Effector memory CD4-positive, alpha-beta T cell (primary cell): ENCODE data around the gene HECTD2.

Experiments
- DNase-seq, 3 donors: peaks; one replicate each; pipeline ENCODE4 v3.0.0-alpha.2; 2020
- H3K27ac ChIP-seq: 2 replicates; pipeline ENCODE4 v1.7.0; 2013; ENCODE audit warnings: mild to moderate bottlenecking, low read length, moderate library complexity; ENCODE audit not compliant: insufficient read depth, poor library complexity, severe bottlenecking
- H3K27me3 ChIP-seq: replicated peaks from 2 replicates; pipeline ENCODE4 v1.7.0; 2013; ENCODE audit warnings: mild to moderate bottlenecking, low read length; ENCODE audit not compliant: insufficient read depth, control insufficient read depth, poor library complexity, severe bottlenecking
- H3K36me3 ChIP-seq: 2 replicates; pipeline ENCODE4 v1.7.0; 2013; ENCODE audit warnings: mild to moderate bottlenecking, low read length, moderate library complexity; ENCODE audit not compliant: control insufficient read depth, insufficient read depth
- H3K4me1 ChIP-seq: 2 replicates; pipeline ENCODE4 v1.7.0; 2013; ENCODE audit warnings: low read length, mild to moderate bottlenecking; ENCODE audit not compliant: control insufficient read depth, insufficient read depth, poor library complexity, severe bottlenecking
- H3K4me3 ChIP-seq: 2 replicates; pipeline ENCODE4 v1.7.0; 2013; ENCODE audit warnings: low read length, low read depth, mild to moderate bottlenecking; ENCODE audit not compliant: insufficient read depth, poor library complexity, severe bottlenecking
- H3K9me3 ChIP-seq: 2 replicates; pipeline ENCODE4 v1.7.0; 2013; ENCODE audit warnings: mild to moderate bottlenecking, low read length, moderate library complexity; ENCODE audit not compliant: control insufficient read depth

The HECTD2 gene

GRCh38 chr10:91496016-91496415 is 85.9 kb downstream of the HECTD2 start:
- H3K4me3 ChIP-seq = no peak overlapping the region

GRCh38 chr10:91511549-91512330 is 101.6 kb downstream of the HECTD2 start:
- no peak for DNase-seq
- no peaks in the 10 kb centered on the region for H3K4me1 ChIP-seq
- H3K27me3 ChIP-seq = no peaks in the 10 kb centered on the region
- no peak overlapping the region for H3K27ac ChIP-seq
- H3K9me3 ChIP-seq = no peaks in the 10 kb centered on the region
- no peaks in the 10 kb centered on the region for H3K36me3 ChIP-seq
- no peak overlapping the region for H3K4me3 ChIP-seq

More at GRCh38 chr10:91496016-91496415, 85.9 kb downstream of the HECTD2 start:
- no peak overlapping the region for H3K27ac ChIP-seq
- no peaks in the 10 kb centered on the region for H3K9me3 ChIP-seq
- H3K4me1 ChIP-seq = no peaks in the 10 kb centered on the region
- H3K36me3 ChIP-seq = no peaks in the 10 kb centered on the region
- no peak for DNase-seq
- no peaks in the 10 kb centered on the region for H3K27me3 ChIP-seq

- Histone ChIP-seq H3K27me3 (no peaks in the 10 kb centered on the region), H3K4me1 (no peaks in the 10 kb centered on the region), H3K9me3 (no peaks in the 10 kb centered on the region), H3K36me3 (no peaks in the 10 kb centered on the region), H3K4me3 (no peak overlapping the region), H3K27ac (no peak overlapping the region)
- no peak for DNase-seq
Measured at GRCh38 chr10:91512458-91512857, 102.3 kb downstream of the HECTD2 start.

GRCh38 chr10:91513598-91514424 is 103.7 kb downstream of the HECTD2 start:
- H3K4me3 ChIP-seq = no peak overlapping the region
- no peaks in the 10 kb centered on the region for H3K9me3 ChIP-seq
- H3K36me3 ChIP-seq = no peaks in the 10 kb centered on the region
- no peak for DNase-seq
- H3K27ac ChIP-seq = no peak overlapping the region
- no peaks in the 10 kb centered on the region for H3K27me3 ChIP-seq
- H3K4me1 ChIP-seq = no peaks in the 10 kb centered on the region

DNA sequence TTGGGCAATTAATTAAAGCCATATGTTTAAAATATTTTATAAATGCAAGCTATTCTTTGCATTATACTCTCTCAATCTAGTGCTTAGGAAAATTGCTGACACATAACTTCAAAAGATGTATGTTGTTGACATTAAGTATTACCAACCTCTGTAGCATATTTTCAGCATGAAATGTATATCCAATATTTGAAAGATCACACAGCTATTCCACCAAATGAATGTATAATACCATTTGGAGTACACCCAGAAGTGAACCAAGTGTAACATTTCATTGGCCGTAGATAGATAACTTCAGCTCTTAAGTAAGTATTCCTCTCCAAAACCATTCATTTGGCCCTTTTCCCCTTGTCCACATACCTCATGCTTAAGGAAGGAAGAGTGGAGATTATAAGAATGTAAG is 104.6 kb downstream of the HECTD2 start:
- H3K36me3 ChIP-seq = no peaks in the 10 kb centered on the region
- DNase-seq = no peak
- no peak overlapping the region for H3K27ac ChIP-seq
- no peaks in the 10 kb centered on the region for H3K9me3 ChIP-seq
- H3K27me3 ChIP-seq = no peaks in the 10 kb centered on the region
- no peak overlapping the region for H3K4me3 ChIP-seq
- no peaks in the 10 kb centered on the region for H3K4me1 ChIP-seq

- Histone ChIP-seq H3K27ac (no peak overlapping the region), H3K36me3 (no peaks in the 10 kb centered on the region), H3K27me3 (no peaks in the 10 kb centered on the region), H3K9me3 (no peaks in the 10 kb centered on the region), H3K4me3 (no peak overlapping the region), H3K4me1 (no peaks in the 10 kb centered on the region)
- DNase-seq = no peak
Measured at GRCh38 chr10:91517394-91517793, 107.2 kb downstream of the HECTD2 start.

DNA sequence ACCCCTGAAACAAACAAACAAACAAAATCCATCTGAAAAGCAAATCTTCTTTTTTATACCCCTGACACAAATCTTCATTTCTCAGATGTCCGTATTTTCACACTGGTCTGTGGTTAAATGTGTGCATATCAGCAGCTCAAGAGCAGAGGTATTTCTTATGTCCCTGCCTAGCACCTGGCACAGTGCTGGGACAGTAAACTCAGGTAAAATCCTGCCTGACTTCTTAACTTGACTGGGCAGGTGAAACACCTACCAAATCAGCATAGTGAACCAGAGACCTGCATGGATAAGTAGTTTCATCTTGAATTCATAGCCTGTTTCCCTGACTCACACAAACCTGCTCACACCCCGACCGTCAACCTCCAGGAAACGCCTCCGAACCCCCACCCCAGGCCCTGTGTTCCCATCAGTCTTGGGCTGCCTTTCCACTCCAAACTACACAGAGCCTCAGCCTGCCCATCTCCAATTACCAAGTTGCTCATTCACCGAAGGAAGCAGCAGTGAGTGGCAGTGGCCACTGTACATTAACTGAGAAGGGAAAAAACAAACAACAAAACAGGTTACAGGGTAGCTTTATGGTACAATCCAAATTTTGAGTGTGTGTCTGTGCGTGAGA is 109.9 kb downstream of the HECTD2 start:
- DNase-seq = no peak
- no peaks in the 10 kb centered on the region for H3K36me3 ChIP-seq
- H3K9me3 ChIP-seq = no peaks in the 10 kb centered on the region
- no peaks in the 10 kb centered on the region for H3K4me1 ChIP-seq
- H3K4me3 ChIP-seq = no peak overlapping the region
- no peaks in the 10 kb centered on the region for H3K27me3 ChIP-seq
- H3K27ac ChIP-seq = no peak overlapping the region

GRCh38 chr10:91520661-91521060 is 110.5 kb downstream of the HECTD2 start:
- Histone ChIP-seq H3K4me3 (no peak overlapping the region), H3K27me3 (no peaks in the 10 kb centered on the region), H3K9me3 (no peaks in the 10 kb centered on the region), H3K36me3 (no peaks in the 10 kb centered on the region), H3K27ac (no peak overlapping the region), H3K4me1 (no peaks in the 10 kb centered on the region)
- DNase-seq = no peak

GRCh38 chr10:91521439-91521838 is 111.3 kb downstream of the HECTD2 start:
- Histone ChIP-seq H3K27me3 (no peaks in the 10 kb centered on the region), H3K27ac (no peak overlapping the region), H3K4me1 (no peaks in the 10 kb centered on the region), H3K4me3 (no peak overlapping the region), H3K36me3 (no peaks in the 10 kb centered on the region), H3K9me3 (no peaks in the 10 kb centered on the region)
- DNase-seq = no peak
